Activated CD4-positive, alpha-beta memory T cell treated with anti-CD3 and anti-CD28 coated beads, Interleukin-2, amount 10 ng/mL, durations not matched to agents 7 days and 5 days (primary cell): ENCODE results near the gene SH3RF3. TPM values are rescaled to one million over a fixed set of nuclear protein-coding genes. Genes with fewer than 3 reads are reported as not detected.

Experiments
- CTCF ChIA-PET: fragments of 350-600 bp; sonication (Branson Sonifier 250); formaldehyde crosslinking; loops from one replicate; lab custom pipeline; 2021; ENCODE audit warnings: antibody characterized with exemption, inconsistent platforms; lab: Charles Lee
- POLR2A ChIA-PET: fragments of 350-600 bp; sonication (Branson Sonifier 250); formaldehyde crosslinking; loops from one replicate; lab custom pipeline; 2021; ENCODE audit warnings: antibody characterized with exemption; lab: Charles Lee
- DNase-seq: peaks from one replicate; pipeline ENCODE4 v3.0.0-alpha.2; 2020
- H3K27ac Mint-ChIP-seq: one replicate; pipeline ENCODE4 v1.8.0; 2021; ENCODE audit warnings: mild to moderate bottlenecking, mixed read lengths
- H3K27me3 Mint-ChIP-seq: one replicate; pipeline ENCODE4 v1.8.0; 2021; ENCODE audit warnings: mixed read lengths
- H3K36me3 Mint-ChIP-seq: one replicate; pipeline ENCODE4 v1.8.0; 2021; ENCODE audit warnings: low read depth, mixed read lengths
- H3K4me1 Mint-ChIP-seq: one replicate; pipeline ENCODE4 v1.8.0; 2021; ENCODE audit warnings: mixed read lengths
- H3K4me3 Mint-ChIP-seq: one replicate; pipeline ENCODE4 v1.8.0; 2021; ENCODE audit warnings: mild to moderate bottlenecking, mixed read lengths
- H3K9me3 Mint-ChIP-seq: one replicate; pipeline ENCODE4 v1.8.0; 2021; ENCODE audit warnings: mixed read lengths
- total RNA-seq, 2 experiments: library from RNA; stranded (reverse); gene quantifications; one replicate each; pipeline ENCODE4 v1.2.3, GENCODE V29; 2021

The SH3RF3 gene
- total RNA-seq, 2 experiments from 2014 or later, result 0.23 to 0.45 TPM

- no peak for DNase-seq
- Mint-ChIP-seq H3K36me3 (peaks cover 3% of the 10 kb centered on the region), H3K4me3 (no peak overlapping the region), H3K4me1 (peaks cover 2% of the 10 kb centered on the region), H3K27me3 (peaks cover 65% of the 10 kb centered on the region), H3K27ac (no peak overlapping the region), H3K9me3 (peaks cover 2% of the 10 kb centered on the region)
- POLR2A ChIA-PET, result no interaction called here
- CTCF ChIA-PET, result interaction anchor here (1.2 kb wide), 1 partner anchor 25 kb away, joined by 3 read pairs; no protein-coding TSS in a partner anchor
Measured at GRCh38 chr2:109172556-109173105, 43.6 kb downstream of the SH3RF3 start.

- ChIA-PET POLR2A (no interaction called here), CTCF (interaction anchor here (1.2 kb wide), 1 partner anchor 26 kb away, joined by 3 read pairs; no protein-coding TSS in a partner anchor)
- H3K27ac Mint-ChIP-seq, result no peak overlapping the region
- peaks cover 2% of the 10 kb centered on the region for H3K9me3 Mint-ChIP-seq
- peaks cover 64% of the 10 kb centered on the region for H3K27me3 Mint-ChIP-seq
- peaks cover 2% of the 10 kb centered on the region for H3K4me1 Mint-ChIP-seq
- no peak overlapping the region for H3K4me3 Mint-ChIP-seq
- no peak for DNase-seq
- peaks cover 3% of the 10 kb centered on the region for H3K36me3 Mint-ChIP-seq
Measured at GRCh38 chr2:109173311-109174171, 44.5 kb downstream of the SH3RF3 start.

GRCh38 chr2:109174214-109174613, 45.2 kb downstream of the SH3RF3 start:
- no peak for DNase-seq
- ChIA-PET POLR2A (no interaction called here), CTCF (no interaction called here)
- peaks cover 3% of the 10 kb centered on the region for H3K36me3 Mint-ChIP-seq
- no peak overlapping the region for H3K4me3 Mint-ChIP-seq
- peaks cover 2% of the 10 kb centered on the region for H3K4me1 Mint-ChIP-seq
- peaks cover 64% of the 10 kb centered on the region for H3K27me3 Mint-ChIP-seq
- peaks cover 2% of the 10 kb centered on the region for H3K9me3 Mint-ChIP-seq
- H3K27ac Mint-ChIP-seq, result no peak overlapping the region

GRCh38 chr2:109174626-109175349, 45.8 kb downstream of the SH3RF3 start:
- Mint-ChIP-seq H3K4me1 (peaks cover 2% of the 10 kb centered on the region), H3K36me3 (peaks cover 3% of the 10 kb centered on the region), H3K27ac (no peak overlapping the region), H3K27me3 (peaks cover 65% of the 10 kb centered on the region), H3K9me3 (peaks cover 2% of the 10 kb centered on the region), H3K4me3 (no peak overlapping the region)
- ChIA-PET CTCF (no interaction called here), POLR2A (no interaction called here)
- DNase-seq, result no peak

- ChIA-PET CTCF (no interaction called here), POLR2A (no interaction called here)
- H3K4me3 Mint-ChIP-seq, result no peak overlapping the region
- no peak for DNase-seq
- peaks cover 2% of the 10 kb centered on the region for H3K4me1 Mint-ChIP-seq
- H3K27me3 Mint-ChIP-seq, result peaks cover 64% of the 10 kb centered on the region
- peaks cover 3% of the 10 kb centered on the region for H3K36me3 Mint-ChIP-seq
- no peak overlapping the region for H3K27ac Mint-ChIP-seq
- peaks cover 2% of the 10 kb centered on the region for H3K9me3 Mint-ChIP-seq
Measured at GRCh38 chr2:109175350-109175678, 46.3 kb downstream of the SH3RF3 start.

- ChIA-PET POLR2A (no interaction called here), CTCF (no interaction called here)
Measured at GRCh38 chr2:109176928-109177327, 47.9 kb downstream of the SH3RF3 start.

GRCh38 chr2:109177635-109178034, 48.6 kb downstream of the SH3RF3 start:
- peaks cover 2% of the 10 kb centered on the region for H3K4me1 Mint-ChIP-seq
- POLR2A ChIA-PET, result interaction anchor here (0.6 kb wide), 1 partner anchor 9 kb away, joined by 3 read pairs; no protein-coding TSS in a partner anchor
- H3K4me3 Mint-ChIP-seq, result no peak overlapping the region
- H3K27me3 Mint-ChIP-seq, result peaks cover 75% of the 10 kb centered on the region
- DNase-seq, result no peak
- CTCF ChIA-PET, result no interaction called here
- peaks cover 2% of the 10 kb centered on the region for H3K9me3 Mint-ChIP-seq
- H3K27ac Mint-ChIP-seq, result no peak overlapping the region
- peaks cover 3% of the 10 kb centered on the region for H3K36me3 Mint-ChIP-seq

More at GRCh38 chr2:109176928-109177327, 47.9 kb downstream of the SH3RF3 start:
- Mint-ChIP-seq H3K4me3 (no peak overlapping the region), H3K27me3 (peaks cover 75% of the 10 kb centered on the region), H3K4me1 (peaks cover 2% of the 10 kb centered on the region), H3K9me3 (peaks cover 2% of the 10 kb centered on the region), H3K36me3 (peaks cover 3% of the 10 kb centered on the region), H3K27ac (no peak overlapping the region)
- DNase-seq, result no peak

- DNase-seq, result no peak
- Mint-ChIP-seq H3K27ac (no peak overlapping the region), H3K4me1 (peaks cover 1% of the 10 kb centered on the region), H3K27me3 (peaks cover 74% of the 10 kb centered on the region), H3K4me3 (no peak overlapping the region), H3K36me3 (peaks cover 3% of the 10 kb centered on the region), H3K9me3 (peaks cover 2% of the 10 kb centered on the region)
- ChIA-PET CTCF (no interaction called here), POLR2A (no interaction called here)
Measured at GRCh38 chr2:109178968-109179367, 50.0 kb downstream of the SH3RF3 start.

GRCh38 chr2:109180786-109181185, 51.8 kb downstream of the SH3RF3 start:
- Mint-ChIP-seq H3K9me3 (no peaks in the 10 kb centered on the region), H3K4me3 (no peak overlapping the region), H3K36me3 (no peaks in the 10 kb centered on the region), H3K27ac (no peak overlapping the region), H3K27me3 (peaks cover 63% of the 10 kb centered on the region), H3K4me1 (no peaks in the 10 kb centered on the region)
- CTCF ChIA-PET, result no interaction called here
- POLR2A ChIA-PET, result no interaction called here
- DNase-seq, result no peak

- Mint-ChIP-seq H3K4me3 (no peak overlapping the region), H3K27ac (no peak overlapping the region), H3K36me3 (no peaks in the 10 kb centered on the region), H3K4me1 (no peaks in the 10 kb centered on the region), H3K9me3 (no peaks in the 10 kb centered on the region), H3K27me3 (peaks cover 57% of the 10 kb centered on the region)
- DNase-seq, result no peak
- CTCF ChIA-PET, result no interaction called here
- POLR2A ChIA-PET, result no interaction called here
Measured at GRCh38 chr2:109182426-109182825, 53.4 kb downstream of the SH3RF3 start.

- POLR2A ChIA-PET, result no interaction called here
- Mint-ChIP-seq H3K4me1 (no peaks in the 10 kb centered on the region), H3K36me3 (no peaks in the 10 kb centered on the region), H3K27ac (no peak overlapping the region), H3K4me3 (no peak overlapping the region), H3K9me3 (no peaks in the 10 kb centered on the region), H3K27me3 (peaks cover 46% of the 10 kb centered on the region)
- CTCF ChIA-PET, result no interaction called here
- no peak for DNase-seq
Measured at GRCh38 chr2:109183871-109184270, 54.9 kb downstream of the SH3RF3 start.

GRCh38 chr2:109184368-109184767, 55.4 kb downstream of the SH3RF3 start:
- Mint-ChIP-seq H3K9me3 (no peaks in the 10 kb centered on the region), H3K4me3 (no peak overlapping the region), H3K36me3 (no peaks in the 10 kb centered on the region), H3K27ac (no peak overlapping the region), H3K27me3 (peaks cover 45% of the 10 kb centered on the region), H3K4me1 (no peaks in the 10 kb centered on the region)
- ChIA-PET POLR2A (no interaction called here), CTCF (no interaction called here)
- DNase-seq, result no peak

GRCh38 chr2:109185338-109185737, 56.3 kb downstream of the SH3RF3 start:
- CTCF ChIA-PET, result no interaction called here
- POLR2A ChIA-PET, result no interaction called here
- H3K9me3 Mint-ChIP-seq, result no peaks in the 10 kb centered on the region
- no peak for DNase-seq
- no peak overlapping the region for H3K4me3 Mint-ChIP-seq
- H3K4me1 Mint-ChIP-seq, result no peaks in the 10 kb centered on the region
- peaks cover 40% of the 10 kb centered on the region for H3K27me3 Mint-ChIP-seq
- no peak overlapping the region for H3K27ac Mint-ChIP-seq
- H3K36me3 Mint-ChIP-seq, result no peaks in the 10 kb centered on the region
